K562 (cell line): ENCODE data around the gene RPUSD2. TPM values are rescaled to one million over a fixed set of nuclear protein-coding genes. Genes with fewer than 3 reads are reported as not detected.

Experiments
- CBX3 ChIP-seq, 2 experiments: IDR thresholded peaks; 1 replicate in 1 of 2; 2 replicates in 1 of 2; pipeline ENCODE4 v1.6.1; 2012; ENCODE audit warnings: inconsistent platforms in 2 of 2, low read length in 2 of 2, borderline replicate concordance in 1 of 2, control low read depth in 1 of 2
- DIDO1 ChIP-seq: fragments of 450-650 bp; IDR thresholded peaks from 2 replicates; pipeline ENCODE4 v1.6.1; 2016; ENCODE audit warnings: low read depth, missing biosample characterization, missing genetic modification characterization
- FOXA3 ChIP-seq, 2 experiments: fragments of 450-650 bp in 1 of 2; sonication (generic) in 1 of 2; formaldehyde crosslinking; IDR thresholded peaks in 1 of 2; conservative IDR thresholded peaks in 1 of 2; 2 replicates each; pipeline versions ENCODE4 v1.4.0 to v1.8.0; 2020 to 2022; ENCODE audit warnings: mild to moderate bottlenecking in 2 of 2, missing genetic modification reagents in 1 of 2
- GABPA ChIP-seq: fragments of 200-800 bp; sonication (Bioruptor generic); conservative IDR thresholded peaks from 2 replicates; pipeline ENCODE4 v1.6.1; 2016; ENCODE audit warnings: low read depth, missing genetic modification characterization, missing compliant biosample characterization
- HDAC8 ChIP-seq: fragments of 450-650 bp; IDR thresholded peaks from 2 replicates; pipeline ENCODE4 v1.6.1; 2016; ENCODE audit warnings: mild to moderate bottlenecking, missing genetic modification characterization, moderate library complexity, missing compliant biosample characterization
- SMAD3 ChIP-seq: fragments of 450-650 bp; formaldehyde crosslinking; conservative IDR thresholded peaks from 2 replicates; pipeline ENCODE4 v1.4.0; 2020; ENCODE audit warnings: mild to moderate bottlenecking
- TRIM24 ChIP-seq, 2 experiments: fragments of 450-650 bp; IDR thresholded peaks; 2 replicates each; pipeline ENCODE4 v1.6.1; 2016
- TRIM28 ChIP-seq: fragments of 450-650 bp; IDR thresholded peaks from 2 replicates; pipeline ENCODE4 v1.6.1; 2017
- ZNF12 ChIP-seq: sonication (generic); formaldehyde crosslinking; IDR thresholded peaks from 2 replicates; pipeline ENCODE4 v1.4.0; 2020; ENCODE audit warnings: mild to moderate bottlenecking, missing genetic modification reagents
- ZNF282 ChIP-seq: sonication (generic); formaldehyde crosslinking; IDR thresholded peaks from 2 replicates; pipeline ENCODE4 v1.8.1; 2023; ENCODE audit warnings: missing genetic modification reagents
- ZNF717 ChIP-seq: fragments of 250-450 bp; sonication (Bioruptor Pico); IDR thresholded peaks from 2 replicates; pipeline ENCODE4 v1.5.0; 2021
- ZNF780A ChIP-seq: fragments of 250-450 bp; sonication (Bioruptor Pico); IDR thresholded peaks from 2 replicates; pipeline ENCODE4 v1.5.0; 2021; ENCODE audit warnings: mild to moderate bottlenecking
- polyA plus RNA-seq, 8 experiments: library from polyadenylated mRNA; depleted of rRNA in 4 of 8; stranded (reverse) in 5 of 8; unstranded in 3 of 8; fragments of >200 nt; fragmentation: Nextera tagmentation in 2 of 8; fragmentation: Illumina TruSeq in 1 of 8; extraction: Ambion mirVana in 2 of 8; extraction: Trizol in 1 of 8; gene quantifications; 2 replicates each; pipeline versions ENCODE4 v1.2.1 to v1.2.3, GENCODE V29; 2011 to 2014; ENCODE audit warnings: inconsistent platforms in 1 of 8, missing spikeins in 1 of 8
- total RNA-seq, 7 experiments: library from RNA; depleted of rRNA in 6 of 7; stranded (reverse); fragments of >200 nt in 6 of 7; fragmentation: Illumina TruSeq in 2 of 7; extraction: Trizol in 2 of 7; gene quantifications; 2 replicates each; pipeline versions ENCODE4 v1.2.1 to v1.2.3, GENCODE V29; 2011 to 2021; ENCODE audit warnings: low replicate concordance in 1 of 7
- TF ChIP-seq, protein P1 (sequence below): fragments of 150-350 bp; conservative IDR thresholded peaks from 2 replicates; pipeline ENCODE4 v1.6.1; 2014; ENCODE audit warnings: low read length
- TF ChIP-seq, protein P2 (sequence below): fragments of 250-450 bp; sonication (Bioruptor Pico); IDR thresholded peaks from 2 replicates; pipeline ENCODE4 v1.8.0; 2022; ENCODE audit warnings: inconsistent platforms, mild to moderate bottlenecking, moderate library complexity, borderline replicate concordance
- TF ChIP-seq, protein P3 (sequence below): IDR thresholded peaks from 3 replicates; pipeline ENCODE4 v1.6.1; 2011; ENCODE audit warnings: borderline replicate concordance, mild to moderate bottlenecking; ENCODE audit not compliant: insufficient read length, insufficient read depth
- TF ChIP-seq, protein P4 (sequence below): sonication (generic); formaldehyde crosslinking; IDR thresholded peaks from 2 replicates; pipeline ENCODE4 v1.8.0; 2022; ENCODE audit warnings: mild to moderate bottlenecking, missing genetic modification reagents
- TF ChIP-seq, protein P5 (sequence below): sonication (generic); formaldehyde crosslinking; IDR thresholded peaks from 2 replicates; pipeline ENCODE4 v1.8.1; 2023; ENCODE audit warnings: mild to moderate bottlenecking, missing genetic modification reagents
- TF ChIP-seq, protein P6 (sequence below): fragments of 250-450 bp; sonication (Bioruptor Pico); IDR thresholded peaks from 2 replicates; pipeline ENCODE4 v1.5.1; 2021; ENCODE audit warnings: mild to moderate bottlenecking

The RPUSD2 gene
- total and polyA plus RNA-seq, 9 of the 15 experiments (the other 6 are each of a cell fraction or from before 2014, with no cell fraction given): 3.7 to 30.2 (median 14.3) TPM

DNA sequence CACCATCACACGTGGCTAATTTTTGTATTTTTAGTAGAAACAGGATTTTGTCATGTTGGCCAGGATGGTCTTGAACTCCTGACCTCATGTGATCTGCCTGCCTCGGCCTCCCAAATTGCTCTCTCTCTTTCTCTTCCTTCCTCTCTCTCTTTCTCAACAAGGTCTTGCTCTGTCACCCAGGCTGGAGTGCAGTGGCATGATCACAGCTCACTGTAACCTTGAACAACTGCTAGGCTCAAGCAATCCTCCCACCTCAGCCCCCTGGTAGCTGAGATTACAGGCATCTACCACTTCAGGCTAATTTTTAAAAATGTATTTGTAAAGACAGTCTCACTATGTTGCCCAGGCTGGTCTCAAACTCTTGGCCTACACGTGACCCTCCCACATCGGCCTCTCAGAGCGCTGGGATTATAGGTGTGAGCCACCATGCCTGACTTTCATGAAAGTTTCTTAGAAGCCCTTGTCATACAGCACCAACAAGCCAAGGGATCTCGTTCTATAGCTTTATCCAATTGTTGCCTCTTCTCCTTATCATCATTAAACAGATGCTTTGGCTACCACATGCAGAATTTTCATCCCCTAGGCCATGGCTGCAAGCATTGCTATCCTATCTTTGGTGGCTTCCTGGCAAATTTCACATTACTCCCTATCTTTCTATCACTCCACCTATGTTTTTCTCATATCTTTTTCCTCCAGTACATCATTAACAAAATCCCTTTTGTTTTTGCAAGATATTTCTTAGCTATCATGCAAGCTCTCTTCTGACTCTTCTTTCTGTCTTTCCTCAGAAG lies 10.0 kb upstream of the RPUSD2 start (continued):
- TF ChIP-seq, protein P1, sequence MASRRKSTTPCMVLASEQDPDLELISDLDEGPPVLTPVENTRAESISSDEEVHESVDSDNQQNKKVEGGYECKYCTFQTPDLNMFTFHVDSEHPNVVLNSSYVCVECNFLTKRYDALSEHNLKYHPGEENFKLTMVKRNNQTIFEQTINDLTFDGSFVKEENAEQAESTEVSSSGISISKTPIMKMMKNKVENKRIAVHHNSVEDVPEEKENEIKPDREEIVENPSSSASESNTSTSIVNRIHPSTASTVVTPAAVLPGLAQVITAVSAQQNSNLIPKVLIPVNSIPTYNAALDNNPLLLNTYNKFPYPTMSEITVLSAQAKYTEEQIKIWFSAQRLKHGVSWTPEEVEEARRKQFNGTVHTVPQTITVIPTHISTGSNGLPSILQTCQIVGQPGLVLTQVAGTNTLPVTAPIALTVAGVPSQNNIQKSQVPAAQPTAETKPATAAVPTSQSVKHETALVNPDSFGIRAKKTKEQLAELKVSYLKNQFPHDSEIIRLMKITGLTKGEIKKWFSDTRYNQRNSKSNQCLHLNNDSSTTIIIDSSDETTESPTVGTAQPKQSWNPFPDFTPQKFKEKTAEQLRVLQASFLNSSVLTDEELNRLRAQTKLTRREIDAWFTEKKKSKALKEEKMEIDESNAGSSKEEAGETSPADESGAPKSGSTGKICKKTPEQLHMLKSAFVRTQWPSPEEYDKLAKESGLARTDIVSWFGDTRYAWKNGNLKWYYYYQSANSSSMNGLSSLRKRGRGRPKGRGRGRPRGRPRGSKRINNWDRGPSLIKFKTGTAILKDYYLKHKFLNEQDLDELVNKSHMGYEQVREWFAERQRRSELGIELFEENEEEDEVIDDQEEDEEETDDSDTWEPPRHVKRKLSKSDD: no peak
- no peak for TF ChIP-seq CBX3 (IDR thresholded peaks at IDR 0.05; ENCODE audit: borderline replicate concordance in 1 of 2, low read length in 2 of 2)
- TF ChIP-seq, protein P2, sequence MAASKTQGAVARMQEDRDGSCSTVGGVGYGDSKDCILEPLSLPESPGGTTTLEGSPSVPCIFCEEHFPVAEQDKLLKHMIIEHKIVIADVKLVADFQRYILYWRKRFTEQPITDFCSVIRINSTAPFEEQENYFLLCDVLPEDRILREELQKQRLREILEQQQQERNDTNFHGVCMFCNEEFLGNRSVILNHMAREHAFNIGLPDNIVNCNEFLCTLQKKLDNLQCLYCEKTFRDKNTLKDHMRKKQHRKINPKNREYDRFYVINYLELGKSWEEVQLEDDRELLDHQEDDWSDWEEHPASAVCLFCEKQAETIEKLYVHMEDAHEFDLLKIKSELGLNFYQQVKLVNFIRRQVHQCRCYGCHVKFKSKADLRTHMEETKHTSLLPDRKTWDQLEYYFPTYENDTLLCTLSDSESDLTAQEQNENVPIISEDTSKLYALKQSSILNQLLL: no peak
- TF ChIP-seq GABPA (tag): no peak
- no peak for TF ChIP-seq ZNF780A (CRISPR knock-in tag)
- TF ChIP-seq HDAC8 (tag): no peak
- TF ChIP-seq, protein P3, sequence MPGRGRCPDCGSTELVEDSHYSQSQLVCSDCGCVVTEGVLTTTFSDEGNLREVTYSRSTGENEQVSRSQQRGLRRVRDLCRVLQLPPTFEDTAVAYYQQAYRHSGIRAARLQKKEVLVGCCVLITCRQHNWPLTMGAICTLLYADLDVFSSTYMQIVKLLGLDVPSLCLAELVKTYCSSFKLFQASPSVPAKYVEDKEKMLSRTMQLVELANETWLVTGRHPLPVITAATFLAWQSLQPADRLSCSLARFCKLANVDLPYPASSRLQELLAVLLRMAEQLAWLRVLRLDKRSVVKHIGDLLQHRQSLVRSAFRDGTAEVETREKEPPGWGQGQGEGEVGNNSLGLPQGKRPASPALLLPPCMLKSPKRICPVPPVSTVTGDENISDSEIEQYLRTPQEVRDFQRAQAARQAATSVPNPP: no peak
- no peak for TF ChIP-seq DIDO1 (tag)
- TF ChIP-seq FOXA3 (CRISPR knock-in tag; conservative IDR thresholded peaks at IDR 0.05 in 1 of 2, IDR thresholded peaks at IDR 0.05 in 1 of 2): no peak
- no peak for TF ChIP-seq ZNF282 (CRISPR knock-in tag)
- TF ChIP-seq, protein P4, sequence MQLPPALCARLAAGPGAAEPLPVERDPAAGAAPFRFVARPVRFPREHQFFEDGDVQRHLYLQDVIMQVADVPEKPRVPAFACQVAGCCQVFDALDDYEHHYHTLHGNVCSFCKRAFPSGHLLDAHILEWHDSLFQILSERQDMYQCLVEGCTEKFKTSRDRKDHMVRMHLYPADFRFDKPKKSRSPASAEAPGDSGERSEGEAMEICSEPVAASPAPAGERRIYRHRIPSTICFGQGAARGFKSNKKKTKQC (CRISPR knock-in tag): no peak
- TF ChIP-seq ZNF717 (CRISPR knock-in tag): no peak
- TF ChIP-seq, protein P5, sequence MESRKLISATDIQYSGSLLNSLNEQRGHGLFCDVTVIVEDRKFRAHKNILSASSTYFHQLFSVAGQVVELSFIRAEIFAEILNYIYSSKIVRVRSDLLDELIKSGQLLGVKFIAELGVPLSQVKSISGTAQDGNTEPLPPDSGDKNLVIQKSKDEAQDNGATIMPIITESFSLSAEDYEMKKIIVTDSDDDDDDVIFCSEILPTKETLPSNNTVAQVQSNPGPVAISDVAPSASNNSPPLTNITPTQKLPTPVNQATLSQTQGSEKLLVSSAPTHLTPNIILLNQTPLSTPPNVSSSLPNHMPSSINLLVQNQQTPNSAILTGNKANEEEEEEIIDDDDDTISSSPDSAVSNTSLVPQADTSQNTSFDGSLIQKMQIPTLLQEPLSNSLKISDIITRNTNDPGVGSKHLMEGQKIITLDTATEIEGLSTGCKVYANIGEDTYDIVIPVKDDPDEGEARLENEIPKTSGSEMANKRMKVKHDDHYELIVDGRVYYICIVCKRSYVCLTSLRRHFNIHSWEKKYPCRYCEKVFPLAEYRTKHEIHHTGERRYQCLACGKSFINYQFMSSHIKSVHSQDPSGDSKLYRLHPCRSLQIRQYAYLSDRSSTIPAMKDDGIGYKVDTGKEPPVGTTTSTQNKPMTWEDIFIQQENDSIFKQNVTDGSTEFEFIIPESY (CRISPR knock-in tag): peak; percentile 24; the same call in 1 of the 2 replicates
- no peak for TF ChIP-seq ZNF12 (CRISPR knock-in tag)
- TF ChIP-seq, protein P6, sequence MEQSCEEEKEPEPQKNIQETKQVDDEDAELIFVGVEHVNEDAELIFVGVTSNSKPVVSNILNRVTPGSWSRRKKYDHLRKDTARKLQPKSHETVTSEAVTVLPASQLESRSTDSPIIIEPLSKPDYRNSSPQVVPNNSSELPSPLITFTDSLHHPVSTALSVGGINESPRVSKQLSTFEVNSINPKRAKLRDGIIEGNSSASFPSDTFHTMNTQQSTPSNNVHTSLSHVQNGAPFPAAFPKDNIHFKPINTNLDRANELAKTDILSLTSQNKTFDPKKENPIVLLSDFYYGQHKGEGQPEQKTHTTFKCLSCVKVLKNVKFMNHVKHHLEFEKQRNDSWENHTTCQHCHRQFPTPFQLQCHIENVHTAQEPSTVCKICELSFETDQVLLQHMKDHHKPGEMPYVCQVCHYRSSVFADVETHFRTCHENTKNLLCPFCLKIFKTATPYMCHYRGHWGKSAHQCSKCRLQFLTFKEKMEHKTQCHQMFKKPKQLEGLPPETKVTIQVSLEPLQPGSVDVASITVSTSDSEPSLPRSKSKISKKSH (CRISPR knock-in tag): no peak
- no peak for TF ChIP-seq SMAD3 (CRISPR knock-in tag)
- peak; percentile 93 to 96 for TF ChIP-seq TRIM24 (IDR thresholded peaks at IDR 0.05)
- no peak for TF ChIP-seq TRIM28
